IPS-15b (cell line): Measurements from ENCODE around the gene TTLL3.
"Not testable (repeated sequence)": the region's sequence is repeated elsewhere in the genome, so short reads cannot be mapped to it uniquely, and the experiment has no call there.

Experiments
- H3K27me3 ChIP-seq: one replicate; pipeline ENCODE4 v1.6.1; 2013; ENCODE audit warnings: low read length; ENCODE audit not compliant: control insufficient read depth, insufficient read depth
- H3K36me3 ChIP-seq: one replicate; pipeline ENCODE4 v1.6.1; 2013; ENCODE audit warnings: low read length; ENCODE audit not compliant: control insufficient read depth, insufficient read depth
- H3K4me1 ChIP-seq: one replicate; pipeline ENCODE4 v1.6.1; 2013; ENCODE audit warnings: mild to moderate bottlenecking, low read length; ENCODE audit not compliant: control insufficient read depth, insufficient read depth
- H3K4me3 ChIP-seq: one replicate; pipeline ENCODE4 v1.5.1; 2013; ENCODE audit warnings: low read depth, low read length
- H3K9ac ChIP-seq: one replicate; pipeline ENCODE4 v1.6.1; 2013; ENCODE audit warnings: low read depth, mild to moderate bottlenecking, low read length
- H3K9me3 ChIP-seq: one replicate; pipeline ENCODE4 v1.6.1; 2013; ENCODE audit warnings: mild to moderate bottlenecking, low read length; ENCODE audit not compliant: control insufficient read depth, insufficient read depth

The TTLL3 gene

GRCh38 chr3:9851926-9852325, 41.9 kb downstream of the TTLL3 start:
- H3K4me1 ChIP-seq, H3K9ac ChIP-seq, H3K4me3 ChIP-seq, H3K36me3 ChIP-seq, H3K27me3 ChIP-seq, H3K9me3 ChIP-seq: not testable (repeated sequence)

DNA sequence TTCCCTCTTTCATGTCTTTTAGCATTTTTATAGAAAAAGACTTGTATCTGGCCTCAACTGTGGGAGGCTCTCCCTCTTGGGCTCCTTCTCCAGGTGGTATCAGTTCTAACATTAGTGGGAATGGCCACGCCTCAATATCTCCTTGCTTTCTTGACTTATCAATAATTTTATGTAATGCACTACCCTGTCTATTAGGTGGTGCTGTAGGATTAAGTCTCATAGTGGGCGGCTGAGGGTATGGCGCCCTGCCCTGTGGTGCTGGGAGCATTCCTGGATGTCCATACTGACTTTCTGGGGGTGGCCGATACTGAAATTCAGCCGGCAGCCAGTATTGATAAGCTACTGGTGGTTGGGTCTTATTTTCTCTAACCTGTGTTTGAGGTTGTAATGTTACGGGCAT, 42.5 kb downstream of the TTLL3 start:
- H3K36me3 ChIP-seq = no peaks in the 10 kb centered on the region

GRCh38 chr3:9854291-9854940, 44.4 kb downstream of the TTLL3 start:
- H3K27me3 ChIP-seq, H3K9ac ChIP-seq, H3K4me1 ChIP-seq, H3K4me3 ChIP-seq, H3K36me3 ChIP-seq, H3K9me3 ChIP-seq: not testable (repeated sequence)

More for the DNA sequence above, 42.5 kb downstream of the TTLL3 start:
- no peaks in the 10 kb centered on the region for H3K9me3 ChIP-seq
- no peaks in the 10 kb centered on the region for H3K4me1 ChIP-seq
- no peak overlapping the region for H3K9ac ChIP-seq
- H3K4me3 ChIP-seq = no peak overlapping the region
- no peaks in the 10 kb centered on the region for H3K27me3 ChIP-seq

- Histone ChIP-seq H3K9ac (no peak overlapping the region), H3K27me3 (no peaks in the 10 kb centered on the region), H3K9me3 (no peaks in the 10 kb centered on the region), H3K4me1 (no peaks in the 10 kb centered on the region), H3K36me3 (no peaks in the 10 kb centered on the region), H3K4me3 (no peak overlapping the region)
Measured at GRCh38 chr3:9855594-9855993, 45.5 kb downstream of the TTLL3 start.

- no peak overlapping the region for H3K4me3 ChIP-seq
- no peaks in the 10 kb centered on the region for H3K27me3 ChIP-seq
- no peak overlapping the region for H3K9ac ChIP-seq
- H3K4me1 ChIP-seq = no peaks in the 10 kb centered on the region
- no peaks in the 10 kb centered on the region for H3K9me3 ChIP-seq
- H3K36me3 ChIP-seq = no peaks in the 10 kb centered on the region
Measured at GRCh38 chr3:9859530-9860025, 49.5 kb downstream of the TTLL3 start.

- Histone ChIP-seq H3K36me3 (no peaks in the 10 kb centered on the region), H3K4me1 (no peaks in the 10 kb centered on the region), H3K4me3 (no peak overlapping the region), H3K27me3 (no peaks in the 10 kb centered on the region), H3K9me3 (no peaks in the 10 kb centered on the region), H3K9ac (no peak overlapping the region)
Measured at GRCh38 chr3:9861201-9861600, 51.1 kb downstream of the TTLL3 start.

DNA sequence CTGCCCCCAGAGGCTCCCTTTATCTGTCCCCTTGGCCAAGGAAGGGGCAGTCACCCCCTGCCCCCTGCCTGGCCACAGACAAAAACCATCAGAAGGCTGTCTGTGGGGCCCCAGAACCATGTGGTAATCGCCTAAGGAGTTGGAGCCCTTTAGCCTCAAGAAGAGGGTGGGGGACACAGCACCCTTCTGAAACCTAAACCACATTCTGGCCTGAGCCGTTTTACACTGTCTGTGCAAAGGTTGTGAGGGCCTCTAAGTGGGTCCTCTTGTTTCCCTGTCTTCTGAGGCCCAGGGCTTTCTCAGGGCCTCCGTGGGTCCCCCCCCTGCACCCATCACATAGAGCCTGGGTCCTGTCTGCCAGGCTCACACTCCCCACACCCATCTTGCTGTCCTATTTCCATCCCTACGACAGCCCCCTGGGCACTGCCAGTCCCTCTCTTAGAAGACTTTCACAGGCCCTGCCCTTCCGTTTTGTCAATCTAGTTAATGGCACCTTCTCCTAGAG, 51.6 kb downstream of the TTLL3 start:
- Histone ChIP-seq H3K4me1 (no peaks in the 10 kb centered on the region), H3K27me3 (no peaks in the 10 kb centered on the region), H3K9ac (no peak overlapping the region), H3K9me3 (no peaks in the 10 kb centered on the region), H3K36me3 (no peaks in the 10 kb centered on the region), H3K4me3 (no peak overlapping the region)

GRCh38 chr3:9862391-9863057, 52.5 kb downstream of the TTLL3 start:
- Histone ChIP-seq H3K27me3 (no peaks in the 10 kb centered on the region), H3K4me3 (peak overlapping the region; percentile 48)

DNA sequence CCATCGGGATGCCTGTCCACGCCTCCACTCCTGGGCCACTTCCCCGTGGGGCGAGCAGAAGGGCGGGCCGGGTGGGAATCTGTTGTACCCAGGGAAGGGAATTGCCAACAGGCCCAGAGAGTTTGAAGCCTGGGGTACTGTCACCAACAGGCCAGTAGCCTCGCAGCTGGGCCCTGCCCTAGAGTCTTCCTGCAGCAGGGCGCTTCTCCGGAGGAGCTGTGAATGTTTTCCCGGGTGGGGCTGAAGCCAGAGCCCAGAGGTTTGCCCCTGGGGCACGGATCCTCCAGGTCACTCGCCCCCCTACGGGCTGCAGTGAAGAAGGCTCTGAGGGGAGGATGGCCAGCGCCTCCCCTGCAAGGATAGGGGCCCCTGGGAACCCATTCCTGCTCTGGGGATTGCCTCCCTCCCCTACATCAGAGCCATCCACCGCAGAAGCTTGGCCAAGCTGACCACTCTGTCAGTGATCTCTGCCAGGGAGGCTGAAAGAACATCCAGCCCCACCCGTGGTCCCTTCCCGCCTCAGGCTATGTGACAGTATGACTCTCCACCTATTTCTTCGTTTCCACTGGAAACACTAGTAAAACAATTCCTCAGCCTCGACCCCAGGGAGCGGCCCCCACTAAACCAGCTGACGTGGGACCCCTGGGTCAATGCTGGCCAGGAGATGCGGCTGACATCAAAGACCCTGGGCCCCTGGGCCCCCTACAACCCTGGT, 53.2 kb downstream of the TTLL3 start:
- Histone ChIP-seq H3K9ac (no peak overlapping the region), H3K36me3 (no peaks in the 10 kb centered on the region), H3K27me3 (no peaks in the 10 kb centered on the region), H3K4me1 (no peaks in the 10 kb centered on the region), H3K9me3 (no peaks in the 10 kb centered on the region), H3K4me3 (peak overlapping the region; percentile 48)

More at GRCh38 chr3:9862391-9863057, 52.5 kb downstream of the TTLL3 start:
- Histone ChIP-seq H3K4me1 (no peaks in the 10 kb centered on the region), H3K36me3 (no peaks in the 10 kb centered on the region), H3K9ac (no peak overlapping the region), H3K9me3 (no peaks in the 10 kb centered on the region)

DNA sequence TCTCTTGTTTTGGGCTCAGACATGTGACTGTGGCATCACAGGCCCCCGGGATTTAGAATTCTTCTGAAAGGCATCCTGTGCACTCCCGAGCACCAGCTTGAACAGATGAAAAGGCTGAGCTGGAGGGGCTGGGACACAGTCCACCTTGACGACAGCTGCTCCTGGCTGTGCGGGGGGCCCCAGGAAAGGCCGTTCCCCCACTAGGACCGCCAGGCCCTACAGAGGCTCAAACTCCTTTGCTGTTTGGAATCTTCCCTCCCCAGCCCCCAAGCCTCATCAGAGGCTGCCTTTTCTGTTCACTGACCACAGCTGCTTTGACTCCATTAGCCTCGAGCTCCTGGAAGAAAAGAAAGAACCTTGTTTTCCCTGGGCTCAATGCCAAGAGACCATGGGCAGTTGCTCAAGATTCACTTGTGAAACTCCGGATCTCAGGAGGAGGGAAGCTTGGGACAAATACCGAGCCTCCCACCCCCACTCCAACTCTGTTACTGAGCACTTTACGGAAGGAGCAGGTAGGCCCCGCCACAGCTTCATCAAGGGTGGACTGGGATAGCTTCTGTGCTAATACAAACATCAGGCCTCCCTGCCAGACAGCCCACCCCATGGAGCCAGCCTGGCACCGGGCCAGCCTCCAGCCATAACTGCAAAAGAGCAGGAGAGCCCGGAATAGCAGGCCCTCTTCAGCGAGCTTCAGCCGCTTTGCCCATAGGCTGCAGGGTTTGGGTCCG, 54.3 kb downstream of the TTLL3 start:
- Histone ChIP-seq H3K9me3 (no peaks in the 10 kb centered on the region), H3K4me1 (no peaks in the 10 kb centered on the region), H3K27me3 (no peaks in the 10 kb centered on the region), H3K36me3 (no peaks in the 10 kb centered on the region), H3K4me3 (no peak overlapping the region), H3K9ac (no peak overlapping the region)

- not testable (repeated sequence) for H3K9me3 ChIP-seq, H3K4me1 ChIP-seq, H3K36me3 ChIP-seq, H3K4me3 ChIP-seq, H3K27me3 ChIP-seq, H3K9ac ChIP-seq
Measured at GRCh38 chr3:9865125-9865637, 55.1 kb downstream of the TTLL3 start.
